Measurements from ENCODE around the gene ACSS3.

ACSS3 gene

DNA sequence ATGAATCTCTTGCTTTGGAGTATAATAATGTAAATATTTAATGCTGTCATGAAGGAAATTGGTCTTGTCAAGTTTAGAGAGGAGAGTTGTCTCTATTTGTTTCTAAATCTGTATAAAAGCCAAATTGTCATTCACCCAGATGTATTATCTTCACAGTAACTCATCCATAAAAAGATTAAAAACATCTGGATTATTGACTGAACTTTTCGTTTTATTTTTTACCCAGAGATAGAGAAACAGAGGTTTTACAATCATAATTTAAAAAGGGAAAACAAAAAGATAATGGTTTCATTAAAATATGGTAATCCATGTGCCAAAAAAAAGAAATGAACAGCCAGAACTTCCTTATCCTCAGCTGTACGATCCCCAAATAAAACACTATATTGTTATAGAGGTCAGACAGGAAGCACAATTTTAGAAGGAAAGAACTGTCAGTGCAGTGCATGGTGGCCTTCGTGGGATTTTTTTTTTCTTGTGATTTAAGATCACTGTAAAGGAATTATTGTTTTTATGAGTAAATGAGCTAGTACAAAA is 125.9 kb downstream of the ACSS3 start:
- H3K4me3 ChIP-seq (ENCODE audit: control insufficient read depth, low read depth, low read length) = no peak overlapping the region
- DNase-seq (ENCODE audit: low read depth) = no peak
- TF ChIP-seq, protein P1, sequence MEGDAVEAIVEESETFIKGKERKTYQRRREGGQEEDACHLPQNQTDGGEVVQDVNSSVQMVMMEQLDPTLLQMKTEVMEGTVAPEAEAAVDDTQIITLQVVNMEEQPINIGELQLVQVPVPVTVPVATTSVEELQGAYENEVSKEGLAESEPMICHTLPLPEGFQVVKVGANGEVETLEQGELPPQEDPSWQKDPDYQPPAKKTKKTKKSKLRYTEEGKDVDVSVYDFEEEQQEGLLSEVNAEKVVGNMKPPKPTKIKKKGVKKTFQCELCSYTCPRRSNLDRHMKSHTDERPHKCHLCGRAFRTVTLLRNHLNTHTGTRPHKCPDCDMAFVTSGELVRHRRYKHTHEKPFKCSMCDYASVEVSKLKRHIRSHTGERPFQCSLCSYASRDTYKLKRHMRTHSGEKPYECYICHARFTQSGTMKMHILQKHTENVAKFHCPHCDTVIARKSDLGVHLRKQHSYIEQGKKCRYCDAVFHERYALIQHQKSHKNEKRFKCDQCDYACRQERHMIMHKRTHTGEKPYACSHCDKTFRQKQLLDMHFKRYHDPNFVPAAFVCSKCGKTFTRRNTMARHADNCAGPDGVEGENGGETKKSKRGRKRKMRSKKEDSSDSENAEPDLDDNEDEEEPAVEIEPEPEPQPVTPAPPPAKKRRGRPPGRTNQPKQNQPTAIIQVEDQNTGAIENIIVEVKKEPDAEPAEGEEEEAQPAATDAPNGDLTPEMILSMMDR (IDR thresholded peaks at IDR 0.05; ENCODE audit: control insufficient read depth, insufficient read depth, low read depth, low read length, missing control alignments) = no peak

DNA sequence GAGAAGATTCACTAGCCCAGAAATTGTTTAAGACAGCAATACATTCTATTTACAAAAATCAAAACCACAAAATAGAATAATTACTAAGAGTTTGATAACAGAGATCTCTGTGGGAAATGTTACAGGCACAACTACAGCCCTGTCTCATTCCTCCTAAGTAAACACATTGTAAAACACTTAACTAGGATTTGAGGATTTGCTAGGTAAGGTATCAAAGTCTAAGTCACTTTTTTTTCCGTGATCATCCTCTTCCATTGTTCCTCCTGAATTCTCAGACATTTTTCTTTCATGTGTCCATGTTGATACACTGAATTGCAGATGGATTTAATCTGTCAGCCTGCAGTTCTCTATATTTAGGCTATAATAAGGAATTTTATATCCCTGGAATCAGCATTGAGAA is 127.5 kb downstream of the ACSS3 start:
- TF ChIP-seq, protein P1 (IDR thresholded peaks at IDR 0.05; ENCODE audit: control insufficient read depth, insufficient read depth, low read depth, low read length, missing control alignments) = no peak

DNA sequence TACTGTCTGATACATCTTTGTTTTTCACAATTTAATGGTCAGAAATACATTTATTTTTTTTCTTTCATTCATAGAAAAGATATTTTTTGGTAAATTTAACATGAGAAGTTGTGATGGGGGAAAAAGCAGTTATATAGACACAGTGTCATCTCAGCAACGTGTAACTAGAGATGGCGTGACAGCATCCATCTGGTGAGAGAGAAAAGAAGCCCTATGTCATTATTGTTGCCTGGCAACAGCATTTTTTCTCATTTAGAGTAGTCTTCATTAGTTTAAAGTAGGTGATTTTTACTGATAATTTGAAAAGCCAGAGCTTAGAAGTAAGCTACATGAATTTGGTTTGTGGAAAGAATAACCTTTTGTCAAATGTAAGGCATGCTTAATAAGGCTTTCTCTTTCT is 128.6 kb downstream of the ACSS3 start:
- TF ChIP-seq, protein P1 (IDR thresholded peaks at IDR 0.05; ENCODE audit: control insufficient read depth, insufficient read depth, low read depth, low read length, missing control alignments) = no peak
- no peak overlapping the region for H3K4me3 ChIP-seq (ENCODE audit: control insufficient read depth, low read depth, low read length)
- DNase-seq (ENCODE audit: low read depth) = no peak

More for the DNA sequence above, 127.5 kb downstream of the ACSS3 start:
- H3K4me3 ChIP-seq (ENCODE audit: control insufficient read depth, low read depth, low read length) = no peak overlapping the region
- no peak for DNase-seq (ENCODE audit: low read depth)

DNA sequence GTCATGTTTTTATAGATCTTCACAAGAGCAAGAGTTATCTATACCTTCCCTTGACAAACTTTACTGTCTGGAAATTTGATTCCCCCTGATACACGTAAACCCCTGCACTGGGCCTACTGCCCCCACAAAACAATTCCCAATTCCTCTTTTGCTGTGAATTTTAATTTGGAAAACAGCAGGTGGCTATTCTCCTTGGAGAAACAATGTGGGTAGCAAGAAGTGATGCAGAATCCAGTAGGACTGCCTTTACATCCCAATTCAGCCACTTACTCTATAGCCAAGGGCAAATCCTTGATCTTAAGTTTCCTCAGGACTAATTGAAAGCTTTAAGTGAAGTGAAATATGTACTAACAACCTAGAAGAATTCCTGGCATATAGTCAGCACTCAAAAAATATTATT is 129.3 kb downstream of the ACSS3 start:
- no peak for DNase-seq (ENCODE audit: low read depth)
- H3K4me3 ChIP-seq (ENCODE audit: control insufficient read depth, low read depth, low read length) = no peak overlapping the region
- TF ChIP-seq, protein P1 (IDR thresholded peaks at IDR 0.05; ENCODE audit: control insufficient read depth, insufficient read depth, low read depth, low read length, missing control alignments) = no peak

DNA sequence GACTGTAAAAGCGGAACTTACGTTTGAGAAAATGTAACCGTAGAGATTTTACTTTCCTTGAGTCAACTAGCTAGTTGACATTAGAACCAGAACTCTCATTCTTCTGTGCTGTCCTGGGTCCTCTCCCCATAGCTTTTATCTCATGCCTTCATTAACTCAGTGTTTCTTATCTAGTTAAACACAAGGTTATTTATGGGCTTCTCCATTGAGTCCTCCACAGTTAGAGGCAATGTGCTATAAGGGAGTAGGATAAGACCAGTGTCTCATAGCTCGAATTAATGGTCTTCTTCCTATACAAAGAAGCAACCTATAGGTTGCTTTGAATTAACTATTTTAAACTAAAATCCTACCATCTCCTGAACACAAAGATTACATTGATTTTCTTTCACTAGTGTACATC is 129.8 kb downstream of the ACSS3 start:
- H3K4me3 ChIP-seq (ENCODE audit: control insufficient read depth, low read depth, low read length) = no peak overlapping the region
- DNase-seq (ENCODE audit: low read depth) = no peak
- TF ChIP-seq, protein P1 (IDR thresholded peaks at IDR 0.05; ENCODE audit: control insufficient read depth, insufficient read depth, low read depth, low read length, missing control alignments) = no peak

DNA sequence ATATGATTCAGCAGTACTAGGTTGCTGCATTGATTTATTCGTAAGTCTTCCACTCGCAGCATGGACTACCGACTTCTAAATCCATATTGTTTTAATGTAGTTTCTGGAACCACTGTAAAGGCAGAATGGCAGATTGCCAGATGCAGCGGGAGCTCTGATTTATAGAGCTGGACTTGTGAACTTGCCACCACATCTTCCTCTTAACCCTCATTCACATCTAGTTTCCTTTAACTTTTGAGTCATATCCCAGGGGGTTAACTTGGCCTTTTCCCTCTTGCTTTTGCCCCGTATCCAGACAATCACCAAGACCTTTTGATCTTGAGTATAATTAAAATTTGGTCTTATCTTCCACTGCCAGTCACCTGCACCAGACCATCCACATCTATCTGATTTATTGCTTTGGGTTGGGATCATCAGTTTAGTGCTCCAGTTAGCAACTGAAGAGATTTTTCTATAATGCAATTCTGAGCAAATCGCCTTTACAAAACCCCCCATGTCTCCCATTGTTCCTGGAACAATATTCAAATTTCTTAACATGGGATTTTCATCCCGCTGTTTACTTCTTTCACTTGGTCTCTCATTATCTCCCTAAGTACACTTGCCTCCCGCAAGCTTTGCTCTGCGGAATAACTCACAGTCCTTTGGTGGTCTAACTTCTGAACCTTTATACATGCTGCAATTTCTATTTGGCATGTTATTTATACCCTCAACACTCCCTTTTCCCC is 130.5 kb downstream of the ACSS3 start:
- TF ChIP-seq, protein P1 (IDR thresholded peaks at IDR 0.05; ENCODE audit: control insufficient read depth, insufficient read depth, low read depth, low read length, missing control alignments) = no peak
- H3K4me3 ChIP-seq (ENCODE audit: control insufficient read depth, low read depth, low read length) = no peak overlapping the region
- no peak for DNase-seq (ENCODE audit: low read depth)
